ENCODE data around the gene RPP21. TPM values are rescaled to one million over a fixed set of nuclear protein-coding genes. Genes with fewer than 3 reads are reported as not detected.

RPP21 gene
- total RNA-seq, 2 experiments from 2014 or later, result 50.4 to 88.1 TPM

- ChIA-PET CTCF (ENCODE audit: unreplicated experiment) (no interaction called here), POLR2A (no interaction called here)
- Histone ChIP-seq H2AFZ (ENCODE audit: low read length) (no peak overlapping the region), H3K4me1 (ENCODE audit: insufficient read depth, low read length, poor library complexity, severe bottlenecking) (no peaks in the 10 kb centered on the region), H3K36me3 (ENCODE audit: insufficient read depth, low read length) (no peaks in the 10 kb centered on the region), H3K4me2 (ENCODE audit: low read length) (no peak overlapping the region), H3K79me2 (ENCODE audit: insufficient read depth, low read depth, low read length) (no peaks in the 10 kb centered on the region), H3K27ac (ENCODE audit: low read depth, low read length, poor library complexity, severe bottlenecking) (no peak overlapping the region), H3K9me2 (ENCODE audit: insufficient read depth, low read length) (no peaks in the 10 kb centered on the region), H3K4me3 (ENCODE audit: low read depth, low read length, poor library complexity, severe bottlenecking) (no peak overlapping the region), H3K9me3 (ENCODE audit: low read length) (no peaks in the 10 kb centered on the region), H4K20me1 (ENCODE audit: insufficient read depth, low read length) (0 out of 2 replicates have a peak, but pooled peaks cover 4% of the 10 kb centered on the region)
- TF ChIP-seq EZH2phosphoT487 (IDR thresholded peaks at IDR 0.05; ENCODE audit: borderline replicate concordance, low read depth, low read length) (no peak), CTCF (conservative IDR thresholded peaks at IDR 0.05; ENCODE audit: low read length) (no peak)
- intact Hi-C loops (cut with micrococcal nuclease; ENCODE audit: unreplicated experiment), result no loop called here
- BruUV-seq (replicated peaks), result no TSS peak
- no peak for DNase-seq (ENCODE audit: low spot score)
Measured at GRCh38 chr6:30356536-30356935, 11.6 kb downstream of the RPP21 start.

- ChIA-PET POLR2A (interaction anchor here (1.0 kb wide), 1 partner anchor 16 kb away, joined by 3 read pairs; no protein-coding TSS in a partner anchor), CTCF (ENCODE audit: unreplicated experiment) (no interaction called here)
- BruUV-seq (replicated peaks), result no TSS peak
- H3K4me2 ChIP-seq (ENCODE audit: low read length), result no peak overlapping the region
- intact Hi-C loops (cut with micrococcal nuclease; ENCODE audit: unreplicated experiment), result loop anchor here (1.0 kb wide), 1 partner anchor 39 kb away; no protein-coding TSS in a partner anchor
- H4K20me1 ChIP-seq (ENCODE audit: insufficient read depth, low read length), result 0 out of 2 replicates have a peak, but pooled peaks cover 4% of the 10 kb centered on the region
- H3K9me2 ChIP-seq (ENCODE audit: insufficient read depth, low read length), result no peaks in the 10 kb centered on the region
- TF ChIP-seq CTCF (conservative IDR thresholded peaks at IDR 0.05; ENCODE audit: low read length), result peak; percentile 87
- TF ChIP-seq EZH2phosphoT487 (IDR thresholded peaks at IDR 0.05; ENCODE audit: borderline replicate concordance, low read depth, low read length), result no peak
- H3K27ac ChIP-seq (ENCODE audit: low read depth, low read length, poor library complexity, severe bottlenecking), result no peak overlapping the region
- H3K79me2 ChIP-seq (ENCODE audit: insufficient read depth, low read depth, low read length), result no peaks in the 10 kb centered on the region
- H3K4me3 ChIP-seq (ENCODE audit: low read depth, low read length, poor library complexity, severe bottlenecking), result no peak overlapping the region
- no peaks in the 10 kb centered on the region for H3K4me1 ChIP-seq (ENCODE audit: insufficient read depth, low read length, poor library complexity, severe bottlenecking)
- H2AFZ ChIP-seq (ENCODE audit: low read length), result no peak overlapping the region
- DNase-seq (ENCODE audit: low spot score), result peak; percentile 55
- H3K9me3 ChIP-seq (ENCODE audit: low read length), result no peaks in the 10 kb centered on the region
- no peaks in the 10 kb centered on the region for H3K36me3 ChIP-seq (ENCODE audit: insufficient read depth, low read length)
Measured at GRCh38 chr6:30357678-30358540, 13.0 kb downstream of the RPP21 start.

- no TSS peak for BruUV-seq (replicated peaks)
- H3K4me2 ChIP-seq (ENCODE audit: low read length), result no peak overlapping the region
- no peaks in the 10 kb centered on the region for H3K9me2 ChIP-seq (ENCODE audit: insufficient read depth, low read length)
- no peak for DNase-seq (ENCODE audit: low spot score)
- H3K79me2 ChIP-seq (ENCODE audit: insufficient read depth, low read depth, low read length), result no peaks in the 10 kb centered on the region
- TF ChIP-seq CTCF (conservative IDR thresholded peaks at IDR 0.05; ENCODE audit: low read length), result no peak
- no peak for TF ChIP-seq EZH2phosphoT487 (IDR thresholded peaks at IDR 0.05; ENCODE audit: borderline replicate concordance, low read depth, low read length)
- no peak overlapping the region for H3K4me3 ChIP-seq (ENCODE audit: low read depth, low read length, poor library complexity, severe bottlenecking)
- CTCF ChIA-PET (ENCODE audit: unreplicated experiment), result no interaction called here
- POLR2A ChIA-PET, result no interaction called here
- intact Hi-C loops (cut with micrococcal nuclease; ENCODE audit: unreplicated experiment), result no loop called here
- H3K27ac ChIP-seq (ENCODE audit: low read depth, low read length, poor library complexity, severe bottlenecking), result no peak overlapping the region
- H3K36me3 ChIP-seq (ENCODE audit: insufficient read depth, low read length), result no peaks in the 10 kb centered on the region
- H4K20me1 ChIP-seq (ENCODE audit: insufficient read depth, low read length), result 0 out of 2 replicates have a peak, but pooled peaks cover 4% of the 10 kb centered on the region
- H2AFZ ChIP-seq (ENCODE audit: low read length), result no peak overlapping the region
- H3K4me1 ChIP-seq (ENCODE audit: insufficient read depth, low read length, poor library complexity, severe bottlenecking), result no peaks in the 10 kb centered on the region
- H3K9me3 ChIP-seq (ENCODE audit: low read length), result no peaks in the 10 kb centered on the region
Measured at GRCh38 chr6:30359276-30359675, 14.3 kb downstream of the RPP21 start.
